HG03196 (cell line): Measurements from ENCODE around the gene GCKR.
"Not testable (repeated sequence)": the region's sequence is repeated elsewhere in the genome, so short reads cannot be mapped to it uniquely, and the experiment has no call there.

Experiments used
- ATAC-seq: cut with Tn5 transposase; IDR thresholded peaks from one replicate; pipeline ENCODE4 v1.9.1; 2021; ENCODE audit not compliant: unreplicated experiment

The GCKR gene

GRCh38 chr2:27506587-27506986, 9.9 kb downstream of the GCKR start:
- no peak for ATAC-seq

- ATAC-seq = no peak
Observed at GRCh38 chr2:27507293-27507692, 10.7 kb downstream of the GCKR start.

GRCh38 chr2:27509326-27509725, 12.7 kb downstream of the GCKR start:
- ATAC-seq = no peak

GRCh38 chr2:27518113-27518781, 21.6 kb downstream of the GCKR start:
- no peak for ATAC-seq

- no peak for ATAC-seq
Observed at GRCh38 chr2:27518782-27519113, 22.1 kb downstream of the GCKR start.

GRCh38 chr2:27520316-27520715, 23.7 kb downstream of the GCKR start:
- ATAC-seq = no peak

- ATAC-seq = no peak
Observed at GRCh38 chr2:27522400-27522945, 25.8 kb downstream of the GCKR start.

GRCh38 chr2:27527182-27527581, 30.5 kb downstream of the GCKR start:
- ATAC-seq = no peak

- ATAC-seq = no peak
Observed at GRCh38 chr2:27531983-27532382, 35.3 kb downstream of the GCKR start.

GRCh38 chr2:27537287-27537686, 40.6 kb downstream of the GCKR start:
- no peak for ATAC-seq

- not testable (repeated sequence) for ATAC-seq
Observed at GRCh38 chr2:27538839-27539450, 42.3 kb downstream of the GCKR start.

- not testable (repeated sequence) for ATAC-seq
Observed at GRCh38 chr2:27539649-27540048, 43.0 kb downstream of the GCKR start.

GRCh38 chr2:27544143-27544821, 47.6 kb downstream of the GCKR start:
- ATAC-seq = no peak

GRCh38 chr2:27545348-27546141, 48.9 kb downstream of the GCKR start:
- ATAC-seq = no peak

- ATAC-seq = no peak
Observed at GRCh38 chr2:27549303-27549702, 52.7 kb downstream of the GCKR start.

GRCh38 chr2:27551514-27551913, 54.9 kb downstream of the GCKR start:
- no peak for ATAC-seq

- no peak for ATAC-seq
Observed at GRCh38 chr2:27552941-27553340, 56.3 kb downstream of the GCKR start.

GRCh38 chr2:27554451-27554850, 57.8 kb downstream of the GCKR start:
- not testable (repeated sequence) for ATAC-seq

GRCh38 chr2:27559228-27559627, 62.6 kb downstream of the GCKR start:
- no peak for ATAC-seq

- no peak for ATAC-seq
Observed at GRCh38 chr2:27561060-27561459, 64.4 kb downstream of the GCKR start.

- ATAC-seq = no peak
Observed at GRCh38 chr2:27566628-27567027, 70.0 kb downstream of the GCKR start.
